Panc1 (cell line): Measurements from ENCODE around the gene ABCA7.

Experiments used
- CTCF ChIP-seq: fragments of 450-650 bp; IDR thresholded peaks from 2 replicates; pipeline ENCODE4 v1.5.1; 2017; ENCODE audit warnings: mild to moderate bottlenecking
- POLR2AphosphoS5 ChIP-seq: IDR thresholded peaks from 2 replicates; pipeline ENCODE4 v1.6.1; 2012; ENCODE audit warnings: mild to moderate bottlenecking, low read depth, low read length, moderate library complexity
- SIN3A ChIP-seq: IDR thresholded peaks from 2 replicates; pipeline ENCODE4 v1.6.1; 2012; ENCODE audit warnings: low read depth, mild to moderate bottlenecking, low read length, moderate library complexity, borderline replicate concordance; ENCODE audit not compliant: insufficient read depth

DNA sequence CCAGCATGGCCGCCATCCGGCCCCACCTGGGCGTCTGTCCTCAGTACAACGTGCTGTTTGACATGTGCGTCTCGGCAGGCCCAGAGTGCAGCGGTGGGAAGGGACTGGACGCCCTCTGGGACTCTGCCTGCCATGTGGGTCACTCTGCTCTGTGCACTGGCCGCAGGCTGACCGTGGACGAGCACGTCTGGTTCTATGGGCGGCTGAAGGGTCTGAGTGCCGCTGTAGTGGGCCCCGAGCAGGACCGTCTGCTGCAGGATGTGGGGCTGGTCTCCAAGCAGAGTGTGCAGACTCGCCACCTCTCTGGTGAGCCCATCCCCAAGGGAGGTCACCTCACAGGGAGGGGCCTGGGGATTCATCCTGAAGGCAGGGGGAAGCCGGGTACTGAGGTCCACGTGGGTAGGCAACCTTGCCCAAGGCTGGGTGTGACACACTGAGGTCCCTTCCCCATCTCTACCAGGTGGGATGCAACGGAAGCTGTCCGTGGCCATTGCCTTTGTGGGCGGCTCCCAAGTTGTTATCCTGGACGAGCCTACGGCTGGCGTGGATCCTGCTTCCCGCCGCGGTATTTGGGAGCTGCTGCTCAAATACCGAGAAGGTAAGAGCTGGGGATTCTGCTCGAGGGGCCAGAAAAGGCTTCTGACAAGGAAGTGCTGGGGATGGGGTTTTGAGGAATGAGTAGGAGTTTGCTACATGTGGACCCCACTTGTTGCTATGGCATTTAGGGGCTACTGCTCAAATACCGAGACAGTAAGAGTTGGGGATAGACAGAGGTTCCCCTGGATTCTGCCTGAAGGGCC is 11.3 kb downstream of the ABCA7 start:
- TF ChIP-seq CTCF, result no peak
- TF ChIP-seq POLR2AphosphoS5, result no peak
- no peak for TF ChIP-seq SIN3A
